Fibroblast of pulmonary artery (primary cell): Measurements from ENCODE around the gene EPHB1.

Experiments used
- DNase-seq: peaks from one replicate; pipeline ENCODE4 v3.0.0-alpha.2; 2010; ENCODE audit warnings: low read depth
- H3K4me3 ChIP-seq: replicated peaks from 2 replicates; pipeline ENCODE4 v1.5.1; 2011; ENCODE audit warnings: low read depth, mild to moderate bottlenecking, control low read depth, low read length, moderate library complexity
- CTCF ChIP-seq: IDR thresholded peaks from 2 replicates; pipeline ENCODE4 v1.5.1; 2011; ENCODE audit warnings: mild to moderate bottlenecking, control low read depth, low read length, inconsistent platforms; ENCODE audit errors: missing control alignments

The EPHB1 gene

GRCh38 chr3:134794323-134794722, 737 bp upstream of the EPHB1 start:
- DNase-seq: no peak
- no peak overlapping the region for H3K4me3 ChIP-seq
- TF ChIP-seq CTCF: no peak

- peak; percentile 11 for DNase-seq
Observed at GRCh38 chr3:134795746-134796280, 753 bp downstream of the EPHB1 start.

GRCh38 chr3:134796281-134797056, 1.4 kb downstream of the EPHB1 start:
- no peak overlapping the region for H3K4me3 ChIP-seq
- no peak for TF ChIP-seq CTCF
- no peak for DNase-seq

More at GRCh38 chr3:134795746-134796280, 753 bp downstream of the EPHB1 start:
- TF ChIP-seq CTCF: no peak
- peak overlapping the region; percentile 50 for H3K4me3 ChIP-seq

- H3K4me3 ChIP-seq: no peak overlapping the region
- TF ChIP-seq CTCF: no peak
- DNase-seq: no peak
Observed at GRCh38 chr3:134797057-134797740, 2.1 kb downstream of the EPHB1 start.

GRCh38 chr3:134797741-134798451, 2.8 kb downstream of the EPHB1 start:
- TF ChIP-seq CTCF: no peak
- H3K4me3 ChIP-seq: no peak overlapping the region
- no peak for DNase-seq

- H3K4me3 ChIP-seq: no peak overlapping the region
- no peak for DNase-seq
- TF ChIP-seq CTCF: no peak
Observed at GRCh38 chr3:134798681-134799311, 3.7 kb downstream of the EPHB1 start.
